H1 (cell line): ENCODE data around the gene FXYD7. TPM values are rescaled to one million over a fixed set of nuclear protein-coding genes. Genes with fewer than 3 reads are reported as not detected.

Experiments used
- ASH2L ChIP-seq: fragments of 200-600, 300-600 bp; sonication (generic); IDR thresholded peaks from one replicate; pipeline ENCODE4 v1.7.1; 2017; ENCODE audit warnings: low read length
- CREB1 ChIP-seq: IDR thresholded peaks from 2 replicates; pipeline ENCODE4 v1.6.1; 2012; ENCODE audit warnings: inconsistent platforms
- JUN ChIP-seq: IDR thresholded peaks from 2 replicates; pipeline ENCODE4 v1.6.1; 2011; ENCODE audit warnings: low read depth, mild to moderate bottlenecking, improper control_type of control experiment, low read length
- polyA plus RNA-seq, 7 experiments: library from polyadenylated mRNA; depleted of rRNA in 3 of 7; stranded (reverse) in 5 of 7; unstranded in 2 of 7; fragments of >200 nt in 5 of 7; fragments of 200-250 nt in 2 of 7; gene quantifications; 1 replicate in 5 of 7; 2 replicates in 1 of 7; 4 replicates in 1 of 7; pipeline versions ENCODE4 v1.2.1 to v1.2.3, GENCODE V29; 2011 to 2013; ENCODE audit warnings: missing spikeins in 2 of 7, mixed read lengths in 2 of 7
- total RNA-seq: library from RNA; stranded (reverse); fragmentation: NEBNext Ultra II Directional; extraction: Animal tissue kit (Norgen Biotek cat#: 25700); gene quantifications from 2 replicates; pipeline ENCODE4 v1.2.1, GENCODE V29; 2021
- TF ChIP-seq, protein P1 (sequence below): IDR thresholded peaks from 2 replicates; pipeline ENCODE4 v1.6.1; 2012; ENCODE audit warnings: low read length, inconsistent platforms

Gene FXYD7
- total and polyA plus RNA-seq, 2 of the 8 experiments (the other 6 are each of a cell fraction or from before 2014, with no cell fraction given), result 12.1 to 14.3 TPM

DNA sequence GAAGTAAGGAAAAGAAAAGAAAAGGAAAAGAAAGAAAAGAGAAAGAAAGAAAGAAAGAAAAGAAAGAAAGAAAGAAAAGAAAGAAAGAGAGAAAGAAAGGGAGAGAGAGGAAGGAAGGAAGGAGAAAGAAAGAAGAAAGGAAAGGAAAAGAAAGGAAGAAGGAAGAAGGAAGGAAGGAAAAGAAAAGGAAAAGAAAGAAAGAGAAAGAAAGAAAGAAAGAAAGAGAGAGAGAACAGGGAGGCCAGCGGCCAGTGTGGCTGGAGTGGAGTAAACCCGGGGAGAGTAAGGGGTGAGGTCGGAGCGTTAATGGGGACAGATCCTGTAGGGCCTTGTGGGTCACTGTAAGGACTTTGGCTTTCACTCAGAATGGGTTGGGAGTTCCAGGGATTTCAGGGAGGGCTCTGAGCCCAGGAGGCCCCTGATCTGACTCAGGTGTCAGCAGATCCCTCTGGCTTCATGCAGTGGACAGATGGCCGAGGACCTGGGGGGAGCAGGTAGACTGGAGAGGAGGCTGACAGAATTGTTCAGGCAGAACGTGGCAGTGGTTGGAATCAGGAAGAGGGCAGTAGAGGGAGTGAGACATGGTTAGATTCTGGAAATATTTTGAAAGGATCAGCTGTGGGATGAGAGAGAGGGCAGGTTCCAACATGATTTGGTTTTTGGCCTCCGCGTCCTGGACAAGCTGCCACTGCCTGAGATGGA, 47.2 kb upstream of the FXYD7 start (continued):
- TF ChIP-seq, protein P1, sequence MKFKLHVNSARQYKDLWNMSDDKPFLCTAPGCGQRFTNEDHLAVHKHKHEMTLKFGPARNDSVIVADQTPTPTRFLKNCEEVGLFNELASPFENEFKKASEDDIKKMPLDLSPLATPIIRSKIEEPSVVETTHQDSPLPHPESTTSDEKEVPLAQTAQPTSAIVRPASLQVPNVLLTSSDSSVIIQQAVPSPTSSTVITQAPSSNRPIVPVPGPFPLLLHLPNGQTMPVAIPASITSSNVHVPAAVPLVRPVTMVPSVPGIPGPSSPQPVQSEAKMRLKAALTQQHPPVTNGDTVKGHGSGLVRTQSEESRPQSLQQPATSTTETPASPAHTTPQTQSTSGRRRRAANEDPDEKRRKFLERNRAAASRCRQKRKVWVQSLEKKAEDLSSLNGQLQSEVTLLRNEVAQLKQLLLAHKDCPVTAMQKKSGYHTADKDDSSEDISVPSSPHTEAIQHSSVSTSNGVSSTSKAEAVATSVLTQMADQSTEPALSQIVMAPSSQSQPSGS, result no peak
- TF ChIP-seq ASH2L, result no peak
- no peak for TF ChIP-seq JUN
- no peak for TF ChIP-seq CREB1
